Stimulated activated CD4-positive, alpha-beta T cell treated with anti-CD3 and anti-CD28 coated beads, Interleukin-4, amount 100 ng/mL, for 48 hours (primary cell): ENCODE data around the gene CEBPE.

Source experiments
- DNase-seq, 2 donors: peaks; one replicate each; pipeline ENCODE4 v3.0.0-alpha.2; 2020; ENCODE audit warnings: low read depth in 2 of 2

CEBPE gene

DNA sequence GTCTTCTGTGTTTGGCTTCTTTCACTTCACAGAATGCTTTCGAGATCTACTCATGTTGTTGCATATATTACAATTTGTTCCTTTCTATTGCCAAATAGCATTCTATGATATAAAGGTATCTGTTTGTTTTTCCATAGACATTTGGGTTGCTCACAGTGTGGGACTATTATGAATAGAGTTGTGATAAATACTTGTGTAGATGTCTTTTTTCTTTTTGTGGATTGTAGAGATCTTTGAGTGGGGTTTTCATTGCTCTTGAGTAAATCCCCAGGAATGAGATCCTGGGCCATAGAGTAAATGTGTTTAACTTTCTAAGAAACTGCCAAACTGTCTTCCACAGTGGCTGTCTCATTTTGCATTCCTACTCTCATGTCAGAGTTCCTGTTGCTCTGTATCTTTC lies 24.9 kb upstream of the CEBPE start:
- no peak for DNase-seq

DNA sequence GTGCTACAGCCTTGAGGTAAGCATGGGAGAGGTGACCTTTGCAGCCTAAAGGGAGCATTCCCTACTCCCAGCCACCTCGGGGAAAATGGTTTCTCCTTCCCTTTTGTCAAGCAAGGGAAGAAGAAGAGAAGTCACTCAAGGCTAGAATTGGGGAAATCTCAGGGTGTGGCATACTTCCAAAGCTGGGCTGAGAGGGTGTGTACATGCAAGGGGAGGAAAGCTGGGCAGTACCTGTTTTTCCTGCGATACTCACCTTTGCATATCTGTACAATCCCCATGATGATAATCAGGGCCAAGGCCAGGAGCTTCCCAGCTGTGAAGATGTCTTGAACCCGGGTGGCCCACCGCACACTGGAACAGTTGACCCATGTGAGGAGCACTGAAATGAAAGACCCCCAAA lies 23.8 kb upstream of the CEBPE start:
- DNase-seq: no peak

DNA sequence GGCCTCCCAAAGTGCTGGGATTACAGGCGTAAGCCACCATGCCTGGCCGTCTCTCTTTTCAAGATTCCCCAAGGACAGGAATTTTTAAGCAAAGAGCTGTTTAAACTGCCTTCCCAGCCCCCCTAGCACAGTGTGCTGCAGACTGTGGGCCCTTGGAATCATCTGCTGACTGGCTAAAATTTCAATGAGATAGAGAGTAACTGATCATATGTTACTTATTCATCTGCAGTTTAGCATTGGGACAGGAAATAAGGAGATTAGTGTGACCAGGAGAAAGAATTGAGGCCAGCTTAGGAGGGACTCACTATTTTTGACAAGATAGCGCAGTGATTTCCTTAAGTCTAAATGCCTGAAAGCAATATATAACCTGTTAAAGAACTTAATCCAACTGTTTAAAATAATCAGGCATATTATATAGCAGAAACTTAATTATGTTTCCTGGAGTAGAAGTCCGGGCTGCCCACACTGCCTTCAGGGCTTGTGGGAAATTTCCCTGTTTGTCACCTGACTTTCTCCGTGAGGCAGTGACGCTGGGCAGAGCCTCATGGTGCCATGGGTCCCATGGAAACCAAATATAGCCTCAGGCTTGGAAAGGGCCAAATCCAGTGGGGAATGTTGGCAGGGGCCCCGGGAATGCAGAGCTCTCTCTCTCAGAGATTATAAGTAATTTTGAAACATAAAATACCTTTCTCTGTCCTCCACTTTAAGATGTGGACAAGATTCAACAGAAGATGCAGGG lies 22.8 kb upstream of the CEBPE start:
- DNase-seq: no peak

- DNase-seq: no peak
These were observed 21.3 kb upstream of the CEBPE start for GRCh38 chr14:23140371-23140770.

GRCh38 chr14:23139874-23140273 lies 20.8 kb upstream of the CEBPE start:
- no peak for DNase-seq

- no peak for DNase-seq
These were observed 18.9 kb upstream of the CEBPE start for GRCh38 chr14:23137813-23138535.

DNA sequence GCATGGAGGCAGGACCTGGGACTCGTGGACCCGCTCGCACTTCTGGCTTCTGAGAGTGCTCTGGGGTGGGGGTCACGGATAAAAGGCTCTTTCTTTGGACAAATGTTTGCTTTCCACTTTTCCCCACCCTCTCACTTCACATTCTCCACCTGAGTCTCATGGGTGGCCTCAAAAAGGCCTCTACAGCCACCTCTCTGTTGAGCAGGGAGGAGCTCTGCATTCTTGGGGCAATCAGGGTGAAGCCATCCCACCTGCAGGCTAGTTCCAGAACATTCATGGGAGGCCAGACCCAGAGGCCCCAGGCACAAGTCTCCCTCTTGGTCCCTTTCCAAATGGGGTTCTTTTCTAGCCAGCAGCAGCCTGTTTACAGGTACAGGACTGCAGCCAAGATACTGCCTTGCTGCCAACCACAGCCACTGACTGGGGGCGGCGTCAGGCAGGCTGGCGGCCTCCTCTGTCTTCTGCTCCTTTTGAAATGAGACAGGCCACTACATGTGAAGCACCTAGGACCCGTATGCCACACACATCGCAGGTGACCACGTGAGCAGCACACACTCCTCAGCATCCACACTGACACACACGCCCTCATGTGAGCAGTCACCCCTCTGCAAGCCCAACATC lies 18.2 kb upstream of the CEBPE start:
- no peak for DNase-seq

GRCh38 chr14:23136566-23137133 lies 17.6 kb upstream of the CEBPE start:
- DNase-seq: no peak

- no peak for DNase-seq
These were observed 13.9 kb upstream of the CEBPE start for GRCh38 chr14:23132970-23133369.

DNA sequence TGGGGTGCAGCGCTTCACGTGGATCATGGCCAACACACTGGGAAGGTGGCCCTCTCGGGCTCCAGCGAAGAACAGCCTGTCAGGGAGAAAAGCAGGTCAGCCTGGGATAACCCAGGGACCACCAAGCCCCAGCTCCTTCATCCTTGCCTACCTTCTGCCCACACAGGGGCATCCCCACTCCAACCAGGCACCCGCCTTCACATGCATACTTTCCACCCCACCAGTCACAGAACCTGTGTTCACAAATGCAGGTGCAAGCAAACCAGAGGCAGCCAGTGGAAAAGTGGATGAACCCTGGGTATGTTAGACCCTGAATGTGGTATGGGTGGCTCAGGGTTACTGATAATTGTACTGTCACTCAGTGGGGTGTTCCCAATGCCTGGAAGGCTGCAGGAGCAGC lies 12.4 kb upstream of the CEBPE start:
- no peak for DNase-seq

DNA sequence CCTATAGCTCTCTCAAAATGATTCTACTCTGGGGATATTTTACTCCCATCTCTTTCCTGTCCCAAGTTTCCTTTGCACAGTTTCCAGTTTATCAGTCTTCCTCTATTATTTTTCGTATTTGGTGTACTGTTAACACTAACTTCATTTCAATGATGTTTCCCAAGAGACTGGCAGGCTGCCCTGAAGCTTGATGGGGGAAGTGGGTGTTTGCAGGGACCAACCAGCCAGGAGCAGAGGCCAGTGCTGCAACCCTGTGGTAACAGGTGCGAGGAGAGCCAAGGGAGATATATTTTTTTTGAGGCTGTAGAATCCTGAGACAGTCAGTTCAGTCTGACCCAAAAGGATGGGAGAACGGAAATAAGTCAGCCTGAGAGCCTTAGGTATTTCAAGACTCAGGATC lies 11.8 kb upstream of the CEBPE start:
- DNase-seq: no peak

DNA sequence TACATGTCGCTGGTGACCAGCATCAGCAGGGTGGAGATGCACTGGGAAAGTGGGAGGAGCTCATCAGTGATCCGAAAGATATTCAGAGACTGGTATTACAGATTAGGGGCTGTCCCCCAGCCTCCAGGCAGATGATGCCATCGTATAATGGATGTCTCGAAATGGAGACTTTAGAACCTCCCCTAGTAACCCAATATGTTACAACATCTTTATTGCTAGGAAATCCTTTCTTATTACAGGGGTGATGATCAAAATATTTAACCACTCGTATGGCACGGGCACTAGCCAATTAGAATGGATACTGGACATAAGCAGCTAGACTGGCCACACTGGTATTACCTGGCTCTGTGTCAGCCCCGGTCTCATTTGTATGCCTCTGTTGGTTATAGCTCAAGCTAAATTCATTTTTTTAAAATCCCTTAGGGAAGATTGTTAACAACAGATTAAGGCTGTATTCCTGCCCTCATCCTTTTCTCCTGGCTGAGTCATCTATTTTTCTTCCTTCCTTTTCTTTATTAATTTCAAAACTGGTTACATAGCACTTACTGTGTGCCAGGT lies 10.8 kb upstream of the CEBPE start:
- no peak for DNase-seq

GRCh38 chr14:23128969-23129758 lies 10.1 kb upstream of the CEBPE start:
- DNase-seq: no peak

DNA sequence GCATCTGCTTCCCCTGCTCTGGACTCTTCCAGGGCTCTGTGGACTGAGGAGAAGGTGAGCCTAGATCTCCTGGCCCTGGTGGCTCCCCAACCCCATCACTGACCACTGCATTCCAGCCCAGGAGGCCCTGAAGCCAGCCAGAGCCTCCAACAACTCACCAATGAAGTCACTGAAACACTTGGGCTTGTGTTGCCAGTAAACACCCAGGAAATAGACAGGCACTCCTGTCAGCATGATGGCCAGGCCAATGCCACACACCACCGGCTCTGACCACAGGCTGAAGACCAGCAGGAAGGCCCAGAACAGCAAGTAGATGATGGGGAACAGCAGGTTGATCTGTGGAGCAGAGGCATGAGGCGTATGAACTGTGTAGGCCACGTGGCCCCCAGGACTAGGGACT lies 8.8 kb upstream of the CEBPE start:
- DNase-seq: no peak

- DNase-seq: no peak
These were observed 7.7 kb upstream of the CEBPE start for GRCh38 chr14:23126548-23127278.

DNA sequence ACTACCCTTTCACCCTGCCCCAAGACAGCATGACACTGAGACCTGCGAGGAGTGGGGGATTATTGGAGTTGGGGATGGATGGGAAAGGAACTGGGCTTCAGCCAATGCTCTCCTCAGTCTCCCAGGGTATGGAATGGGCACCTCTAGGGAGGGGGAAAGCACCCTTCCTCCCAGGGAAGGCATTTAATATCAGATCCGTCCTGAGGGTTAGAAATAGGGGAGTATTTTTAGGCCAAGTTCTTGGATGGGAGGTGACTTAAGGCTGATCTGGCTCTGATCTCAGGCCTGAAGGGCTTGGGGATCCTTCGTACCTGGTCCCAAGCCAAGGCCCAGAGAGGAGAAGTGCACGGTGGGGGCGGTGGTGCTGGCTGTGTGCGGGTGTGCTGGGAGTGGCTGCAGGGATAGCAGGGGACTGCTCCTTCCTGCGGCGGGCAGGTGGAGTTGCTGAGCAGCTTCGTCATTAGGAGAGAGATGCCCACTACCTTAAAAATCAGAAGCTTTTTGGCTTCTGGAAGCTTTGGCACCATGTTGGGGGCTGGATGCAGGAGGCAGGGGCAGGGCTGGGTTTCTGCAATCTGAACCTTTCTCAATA lies 7.0 kb upstream of the CEBPE start:
- no peak for DNase-seq

DNA sequence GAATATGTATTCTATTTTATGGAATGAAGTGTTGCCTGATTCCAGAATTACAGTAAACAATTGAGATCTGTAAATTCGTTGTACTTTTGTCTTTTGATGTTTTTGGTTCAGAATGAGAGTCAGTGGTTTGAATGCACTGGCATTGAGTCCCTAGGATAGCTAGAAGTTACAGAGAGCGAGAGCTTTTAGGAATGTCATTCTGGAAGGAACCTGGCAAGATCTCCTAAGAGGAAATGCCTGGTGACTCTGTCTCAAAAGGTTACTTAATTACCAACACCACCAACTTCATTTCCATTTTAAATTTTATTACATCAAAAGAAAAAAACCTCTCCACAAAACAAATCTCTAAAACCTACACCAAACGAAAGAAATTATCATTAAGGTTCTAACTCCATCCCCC lies 6.0 kb upstream of the CEBPE start:
- DNase-seq: no peak

DNA sequence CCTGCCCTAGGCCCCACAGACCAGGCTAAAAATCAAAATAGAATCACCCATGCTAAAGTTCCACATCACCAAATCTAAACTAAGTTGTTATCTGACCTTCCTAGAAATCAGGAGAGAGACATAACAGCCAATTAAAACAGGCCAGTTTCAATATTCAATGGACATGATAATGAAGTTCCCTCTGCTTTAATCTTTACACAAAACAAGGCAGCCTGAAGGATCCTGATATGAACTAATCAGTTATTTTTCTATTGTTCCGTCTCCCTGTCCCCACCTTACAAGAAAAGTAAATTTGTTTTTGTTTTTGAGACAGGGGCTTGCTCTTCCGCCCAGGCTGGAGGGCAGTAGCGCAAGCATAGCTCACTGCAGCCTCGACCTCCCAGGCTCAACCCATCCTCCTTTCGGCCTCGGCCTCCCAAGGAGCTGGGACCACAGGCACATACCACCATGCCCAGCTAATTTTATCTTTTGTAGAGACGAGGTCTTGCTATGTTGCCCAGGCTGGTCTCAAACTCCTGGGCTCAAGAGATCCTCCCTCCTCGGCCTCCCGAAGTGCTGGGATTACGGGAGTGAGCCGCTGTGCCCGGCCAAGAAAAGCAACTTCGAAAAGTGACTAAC lies 5.4 kb upstream of the CEBPE start:
- DNase-seq: no peak

- DNase-seq: no peak
These were observed 4.4 kb upstream of the CEBPE start for GRCh38 chr14:23123419-23123818.

DNA sequence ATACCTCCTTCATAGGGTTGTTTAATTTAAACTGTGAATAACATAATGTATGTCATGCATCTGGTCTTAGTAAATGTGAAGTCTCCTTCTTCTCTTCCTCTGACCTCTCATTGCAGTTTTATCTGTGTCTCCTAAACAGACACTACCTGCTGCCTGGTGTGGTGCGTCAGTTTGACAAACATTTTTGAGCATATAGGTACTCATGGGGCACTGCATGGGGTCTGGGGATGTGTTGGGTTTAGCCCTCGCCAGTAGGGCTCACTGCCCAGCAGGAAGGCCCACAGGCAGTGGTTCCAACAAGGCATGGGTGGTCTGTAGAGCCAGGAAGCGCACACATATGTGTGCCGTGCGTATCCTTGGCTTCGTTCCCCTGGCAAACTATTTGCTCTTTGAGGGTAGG lies 3.0 kb upstream of the CEBPE start:
- no peak for DNase-seq
